IMR-90 (cell line): ENCODE data around the gene GCK. TPM values are rescaled to one million over a fixed set of nuclear protein-coding genes. Genes with fewer than 3 reads are reported as not detected.
"Not testable (repeated sequence)": the region's sequence is repeated elsewhere in the genome, so short reads cannot be mapped to it uniquely, and the experiment has no call there.

Experiments used
- ATAC-seq: fragments of 200-7000 bp; cut with Tn5 transposase; 2 replicates; pipeline ENCODE4 v1.9.1; 2020; ENCODE audit warnings: low read depth, mild to moderate bottlenecking, moderate library complexity
- BruUV-seq: library from RNA; stranded (reverse); fragments of 400-500 nt; replicated peaks from 2 replicates; lab custom pipeline; 2021; lab: Mats Ljungman, UMichigan
- CTCF ChIA-PET: fragments of 300-600 bp; formaldehyde crosslinking; extraction: SDS; loops from one replicate; lab custom pipeline; 2021; ENCODE audit warnings: antibody characterized with exemption; lab: Yijun Ruan, JAX
- POLR2A ChIA-PET: fragments of 300-600 bp; sonication (Branson Sonifier 250); formaldehyde crosslinking; loops from one replicate; lab custom pipeline; 2022; ENCODE audit warnings: antibody characterized with exemption; ENCODE audit not compliant: unreplicated experiment; lab: Charles Lee
- DNase-seq: peaks from one replicate; pipeline ENCODE4 v3.0.0; 2013
- H2AFZ ChIP-seq: replicated peaks from 2 replicates; pipeline ENCODE3; 2013; ENCODE audit warnings: low read length, mild to moderate bottlenecking; ENCODE audit not compliant: poor library complexity
- H2AK5ac ChIP-seq: 2 replicates; pipeline ENCODE4 v1.6.1; 2013; ENCODE audit warnings: low read depth, low read length, inconsistent platforms
- H2AK9ac ChIP-seq: replicated peaks from 2 replicates; pipeline ENCODE3; 2013; ENCODE audit warnings: mild to moderate bottlenecking, low read depth, low read length, moderate library complexity; ENCODE audit not compliant: poor library complexity
- H2BK120ac ChIP-seq: 2 replicates; pipeline ENCODE4 v1.6.1; 2013; ENCODE audit warnings: low read depth, low read length, inconsistent platforms
- H2BK15ac ChIP-seq: 3 replicates; pipeline ENCODE4 v1.6.1; 2013; ENCODE audit warnings: low read depth, low read length, inconsistent platforms
- H2BK20ac ChIP-seq: 2 replicates; pipeline ENCODE4 v1.6.1; 2013; ENCODE audit warnings: low read depth, mild to moderate bottlenecking, inconsistent platforms, low read length, moderate library complexity
- H2BK5ac ChIP-seq: 2 replicates; pipeline ENCODE4 v1.6.1; 2013; ENCODE audit warnings: mild to moderate bottlenecking, low read depth, low read length, inconsistent platforms; ENCODE audit not compliant: poor library complexity, severe bottlenecking
- H3K14ac ChIP-seq: replicated peaks from 2 replicates; pipeline ENCODE4 v1.6.1; 2013; ENCODE audit warnings: low read depth, low read length, inconsistent platforms
- H3K18ac ChIP-seq: 2 replicates; pipeline ENCODE4 v1.6.1; 2013; ENCODE audit warnings: low read depth, low read length, control low read depth
- H3K23ac ChIP-seq: 2 replicates; pipeline ENCODE4 v1.6.1; 2013; ENCODE audit warnings: low read depth, low read length, inconsistent platforms
- H3K27ac ChIP-seq: 2 replicates; pipeline ENCODE4 v1.5.1; 2013; ENCODE audit warnings: mild to moderate bottlenecking, control low read depth, low read length; ENCODE audit not compliant: insufficient read depth
- H3K27me3 ChIP-seq: 2 replicates; pipeline ENCODE4 v1.6.1; 2013; ENCODE audit warnings: low read length; ENCODE audit not compliant: control insufficient read depth, insufficient read depth
- H3K36me3 ChIP-seq: 2 replicates; pipeline ENCODE4 v1.6.1; 2013; ENCODE audit warnings: low read length, mixed read lengths; ENCODE audit not compliant: control insufficient read depth, insufficient read depth
- H3K4ac ChIP-seq: 2 replicates; pipeline ENCODE4 v1.6.1; 2013; ENCODE audit warnings: low read depth, low read length, inconsistent platforms
- H3K4me1 ChIP-seq: 2 replicates; pipeline ENCODE4 v1.6.1; 2013; ENCODE audit warnings: low read length, mixed read lengths; ENCODE audit not compliant: control insufficient read depth, insufficient read depth
- H3K4me2 ChIP-seq: 2 replicates; pipeline ENCODE4 v1.6.1; 2013; ENCODE audit warnings: low read depth, mild to moderate bottlenecking, control low read depth, low read length, moderate library complexity
- H3K4me3 ChIP-seq: 2 replicates; pipeline ENCODE4 v1.5.1; 2013; ENCODE audit warnings: low read depth, mild to moderate bottlenecking, control low read depth, low read length, moderate library complexity; ENCODE audit not compliant: insufficient read depth
- H3K56ac ChIP-seq: 2 replicates; pipeline ENCODE4 v1.6.1; 2013; ENCODE audit warnings: low read length, inconsistent platforms; ENCODE audit not compliant: insufficient read depth; ENCODE audit errors: extremely low read depth
- H3K79me1 ChIP-seq, 2 experiments: 2 replicates each; pipeline ENCODE4 v1.6.1; 2013; ENCODE audit warnings: low read length in 2 of 2, inconsistent platforms in 1 of 2, low read depth in 1 of 2
- H3K9ac ChIP-seq: 2 replicates; pipeline ENCODE4 v1.6.1; 2013; ENCODE audit warnings: low read depth, low read length, control low read depth
- H3K9me1 ChIP-seq: 2 replicates; pipeline ENCODE4 v1.6.1; 2013; ENCODE audit warnings: low read length, inconsistent platforms; ENCODE audit not compliant: insufficient read depth
- H3K9me3 ChIP-seq: 2 replicates; pipeline ENCODE4 v1.6.1; 2013; ENCODE audit warnings: low read length; ENCODE audit not compliant: control insufficient read depth, insufficient read depth
- H4K20me1 ChIP-seq: 2 replicates; pipeline ENCODE4 v1.6.1; 2013; ENCODE audit warnings: low read length, inconsistent platforms; ENCODE audit not compliant: insufficient read depth
- H4K5ac ChIP-seq: 2 replicates; pipeline ENCODE4 v1.6.1; 2013; ENCODE audit warnings: mild to moderate bottlenecking, low read depth, low read length, control low read depth
- H4K8ac ChIP-seq, 2 experiments: 2 replicates each; pipeline ENCODE4 v1.6.1; 2013; ENCODE audit warnings: low read depth in 2 of 2, low read length in 2 of 2, control low read depth in 1 of 2, inconsistent platforms in 1 of 2
- H4K91ac ChIP-seq: 2 replicates; pipeline ENCODE4 v1.6.1; 2013; ENCODE audit warnings: low read depth, low read length, inconsistent platforms; ENCODE audit not compliant: insufficient read depth
- BHLHE40 ChIP-seq: fragments of 150-350 bp; IDR thresholded peaks from 2 replicates; pipeline ENCODE4 v1.6.1; 2016; ENCODE audit warnings: mild to moderate bottlenecking, low read depth, low read length
- CEBPB ChIP-seq: IDR thresholded peaks from 2 replicates; pipeline ENCODE4 v1.6.1; 2012; ENCODE audit warnings: low read depth, low read length, improper control_type of control experiment
- WGBS, 2 experiments: methylation state at CpG; one replicate each; pipeline versions ENCODE4 v1.1.5 to v1.1.7; 2013; ENCODE audit warnings: missing lambda C conversion rate in 2 of 2; ENCODE audit not compliant: insufficient read length in 1 of 2; ENCODE audit errors: extremely low coverage in 2 of 2; 5-methylcytosine and 5-hydroxymethylcytosine counted together
- dilution Hi-C: fragments of 300-500 bp; cut with HindIII; formaldehyde crosslinking; loops from one replicate; pipeline ENCODE4 v1.14.3; 2018; ENCODE audit warnings: low sequenced_read_pairs; ENCODE audit not compliant: unreplicated experiment
- in situ Hi-C: fragments of 300-500 bp; cut with MboI; formaldehyde crosslinking; loops from 3 replicates; pipeline ENCODE4 v1.14.3; 2019; ENCODE audit warnings: low sequenced_read_pairs, inconsistent platforms, mixed read lengths
- intact Hi-C: fragments of 100-400 bp; cut with micrococcal nuclease; formaldehyde crosslinking; loops from 2 replicates; pipeline ENCODE4 v1.10.0; 2022
- polyA plus RNA-seq, 3 experiments: library from polyadenylated mRNA; depleted of rRNA; stranded (reverse); fragments of >200 nt; gene quantifications; 2 replicates each; pipeline ENCODE4 v1.2.3, GENCODE V29; 2012; ENCODE audit warnings: low replicate concordance in 1 of 3
- total RNA-seq: library from RNA; depleted of rRNA; stranded (reverse); fragments of >200 nt; gene quantifications from 2 replicates; pipeline ENCODE4 v1.2.3, GENCODE V29; 2012

The GCK gene
- total and polyA plus RNA-seq, 2 of the 4 experiments (the other 2 are of a cell fraction) = 0.14 to 0.18 TPM

DNA sequence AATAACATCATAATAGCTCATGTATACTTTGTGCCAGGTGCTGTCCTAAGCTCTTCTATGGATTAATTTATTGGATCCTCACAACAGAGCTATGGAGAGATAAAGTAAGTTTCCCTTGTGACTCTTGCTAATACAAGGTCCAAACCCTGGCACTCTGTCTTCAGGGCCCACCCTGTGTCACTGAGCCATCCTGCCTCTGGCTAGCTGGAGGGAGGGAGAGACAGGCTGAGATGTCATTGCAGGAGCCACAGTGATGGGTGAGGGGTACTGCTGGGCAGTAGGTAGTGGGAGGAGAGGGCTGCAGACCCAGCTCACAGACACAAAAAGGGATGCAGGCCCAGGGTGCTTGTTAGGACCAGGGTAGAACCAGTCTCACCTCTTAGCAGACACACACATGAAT, 16.9 kb downstream of the GCK start:
- Histone ChIP-seq H3K9me3 (peaks cover 5% of the 10 kb centered on the region; the same call in 1 of the 2 replicates), H3K27ac (no peak overlapping the region), H4K91ac (no peak overlapping the region), H3K9ac (no peak overlapping the region), H2BK20ac (no peak overlapping the region), H3K18ac (no peak overlapping the region), H3K4ac (no peak overlapping the region), H3K4me2 (no peak overlapping the region), H3K36me3 (no peaks in the 10 kb centered on the region), H2BK15ac (no peak overlapping the region), H4K5ac (no peak overlapping the region), H4K8ac (no peak overlapping the region), H3K27me3 (peaks cover 35% of the 10 kb centered on the region), H2BK120ac (no peak overlapping the region), H3K23ac (no peak overlapping the region), H3K79me1 (no peaks in the 10 kb centered on the region), H2AK5ac (no peak overlapping the region), H3K4me3 (no peak overlapping the region), H3K14ac (no peak overlapping the region), H2AK9ac (no peak overlapping the region), H4K20me1 (no peaks in the 10 kb centered on the region), H3K56ac (no peak overlapping the region), H3K4me1 (no peaks in the 10 kb centered on the region; the same call in 1 of the 2 replicates), H2AFZ (no peak overlapping the region), H3K9me1 (no peaks in the 10 kb centered on the region), H2BK5ac (no peak overlapping the region)
- ChIA-PET CTCF (no interaction called here), POLR2A (no interaction called here)
- in situ Hi-C loops (no loop called here), intact Hi-C loops (no loop called here), dilution Hi-C loops (no loop called here)
- TF ChIP-seq BHLHE40 = no peak
- TF ChIP-seq CEBPB = no peak
- ATAC-seq (no peak), DNase-seq (no peak)
- BruUV-seq = no TSS peak

DNA sequence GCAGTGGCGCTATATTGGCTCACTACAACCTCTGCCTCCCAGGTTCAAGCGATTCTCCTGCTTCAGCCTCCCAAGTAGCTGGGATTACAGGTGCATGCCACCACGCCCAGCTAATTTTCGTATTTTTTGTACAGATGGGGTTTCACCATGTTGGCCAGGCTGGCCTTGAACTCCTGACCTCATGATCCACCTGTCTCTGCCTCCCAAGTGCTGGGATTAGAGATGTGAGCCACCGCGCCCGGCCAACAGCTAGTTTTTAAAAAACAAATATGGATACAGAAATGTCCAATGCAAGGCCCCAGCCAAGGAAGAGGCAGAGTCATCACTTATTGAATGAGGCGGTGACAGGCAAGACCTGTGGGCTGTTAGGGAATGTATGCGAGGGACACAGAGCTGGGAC, 17.3 kb downstream of the GCK start:
- H4K20me1 ChIP-seq, H4K91ac ChIP-seq, in situ Hi-C loops, H3K9me1 ChIP-seq, CTCF ChIA-PET, H3K36me3 ChIP-seq, H3K9me3 ChIP-seq, H2AFZ ChIP-seq, H3K4me2 ChIP-seq, POLR2A ChIA-PET, H2AK9ac ChIP-seq, H3K4me1 ChIP-seq, H3K79me1 ChIP-seq, H4K5ac ChIP-seq, dilution Hi-C loops, H2BK5ac ChIP-seq, H3K4ac ChIP-seq, ATAC-seq, DNase-seq, intact Hi-C loops, H2BK20ac ChIP-seq, H3K4me3 ChIP-seq, H3K27ac ChIP-seq, H3K9ac ChIP-seq, H2AK5ac ChIP-seq, BruUV-seq, H3K18ac ChIP-seq, H2BK120ac ChIP-seq, H4K8ac ChIP-seq, H3K56ac ChIP-seq, H3K23ac ChIP-seq, H3K14ac ChIP-seq, H2BK15ac ChIP-seq: not testable (repeated sequence)
- 90% methylated on average over 3 of the region's 9 CpGs; no CpG with 5 or more reads in 1 of the 2 experiments for WGBS, 2 experiments
- H3K27me3 ChIP-seq = peaks cover 36% of the 10 kb centered on the region
